ENCODE data around the gene CACNB4.

CACNB4 gene

GRCh38 chr2:151791545-151791944 lies 307.3 kb downstream of the CACNB4 start:
- no peak overlapping the region for H3K4me3 ChIP-seq (ENCODE audit: low read length, poor library complexity, severe bottlenecking)
- H3K9me3 ChIP-seq (ENCODE audit: insufficient read depth, low read depth, low read length): no peaks in the 10 kb centered on the region
- TF ChIP-seq, protein P1, sequence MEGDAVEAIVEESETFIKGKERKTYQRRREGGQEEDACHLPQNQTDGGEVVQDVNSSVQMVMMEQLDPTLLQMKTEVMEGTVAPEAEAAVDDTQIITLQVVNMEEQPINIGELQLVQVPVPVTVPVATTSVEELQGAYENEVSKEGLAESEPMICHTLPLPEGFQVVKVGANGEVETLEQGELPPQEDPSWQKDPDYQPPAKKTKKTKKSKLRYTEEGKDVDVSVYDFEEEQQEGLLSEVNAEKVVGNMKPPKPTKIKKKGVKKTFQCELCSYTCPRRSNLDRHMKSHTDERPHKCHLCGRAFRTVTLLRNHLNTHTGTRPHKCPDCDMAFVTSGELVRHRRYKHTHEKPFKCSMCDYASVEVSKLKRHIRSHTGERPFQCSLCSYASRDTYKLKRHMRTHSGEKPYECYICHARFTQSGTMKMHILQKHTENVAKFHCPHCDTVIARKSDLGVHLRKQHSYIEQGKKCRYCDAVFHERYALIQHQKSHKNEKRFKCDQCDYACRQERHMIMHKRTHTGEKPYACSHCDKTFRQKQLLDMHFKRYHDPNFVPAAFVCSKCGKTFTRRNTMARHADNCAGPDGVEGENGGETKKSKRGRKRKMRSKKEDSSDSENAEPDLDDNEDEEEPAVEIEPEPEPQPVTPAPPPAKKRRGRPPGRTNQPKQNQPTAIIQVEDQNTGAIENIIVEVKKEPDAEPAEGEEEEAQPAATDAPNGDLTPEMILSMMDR (conservative IDR thresholded peaks at IDR 0.05; ENCODE audit: low read length): no peak
- TF ChIP-seq EZH2phosphoT487 (IDR thresholded peaks at IDR 0.05; ENCODE audit: borderline replicate concordance): no peak
- H3F3A ChIP-seq (ENCODE audit: low read depth): no peaks in the 10 kb centered on the region
- no peaks in the 10 kb centered on the region for H3K36me3 ChIP-seq (ENCODE audit: insufficient read depth, low read length)
- H3K4me1 ChIP-seq (ENCODE audit: insufficient read depth, low read length, poor library complexity, severe bottlenecking): no peaks in the 10 kb centered on the region
- no peak overlapping the region for H2AFZ ChIP-seq (ENCODE audit: low read length)
- H3K9ac ChIP-seq (ENCODE audit: low read depth, low read length, poor library complexity, severe bottlenecking): no peak overlapping the region
- no peak overlapping the region for H3K4me2 ChIP-seq (ENCODE audit: low read depth, low read length, poor library complexity, severe bottlenecking)
- H4K20me1 ChIP-seq (ENCODE audit: insufficient read depth, low read length, poor library complexity, severe bottlenecking): no peaks in the 10 kb centered on the region
- no peaks in the 10 kb centered on the region for H3K79me2 ChIP-seq (ENCODE audit: insufficient read depth, low read length)
- H3K27me3 ChIP-seq (ENCODE audit: insufficient read depth, low read length, poor library complexity, severe bottlenecking): no peaks in the 10 kb centered on the region
- H3K9me2 ChIP-seq (replicated peaks; ENCODE audit: low read depth, low read length): no peaks in the 10 kb centered on the region

GRCh38 chr2:151790689-151791088 lies 308.2 kb downstream of the CACNB4 start:
- H3K9ac ChIP-seq (ENCODE audit: low read depth, low read length, poor library complexity, severe bottlenecking): no peak overlapping the region

GRCh38 chr2:151789055-151789834 lies 309.6 kb downstream of the CACNB4 start:
- no peaks in the 10 kb centered on the region for H3K4me1 ChIP-seq (ENCODE audit: insufficient read depth, low read length, poor library complexity, severe bottlenecking)
- no peak overlapping the region for H2AFZ ChIP-seq (ENCODE audit: low read length)
- H3K27me3 ChIP-seq (ENCODE audit: insufficient read depth, low read length, poor library complexity, severe bottlenecking): no peaks in the 10 kb centered on the region
- TF ChIP-seq, protein P1 (conservative IDR thresholded peaks at IDR 0.05; ENCODE audit: low read length): no peak
- no peak for TF ChIP-seq EZH2phosphoT487 (IDR thresholded peaks at IDR 0.05; ENCODE audit: borderline replicate concordance)
- no peaks in the 10 kb centered on the region for H3K9me3 ChIP-seq (ENCODE audit: insufficient read depth, low read depth, low read length)
- H3K4me3 ChIP-seq (ENCODE audit: low read length, poor library complexity, severe bottlenecking): no peak overlapping the region
- no peaks in the 10 kb centered on the region for H3K9me2 ChIP-seq (replicated peaks; ENCODE audit: low read depth, low read length)
- H3K4me2 ChIP-seq (ENCODE audit: low read depth, low read length, poor library complexity, severe bottlenecking): no peak overlapping the region
- H3F3A ChIP-seq (ENCODE audit: low read depth): no peaks in the 10 kb centered on the region
- no peak overlapping the region for H3K9ac ChIP-seq (ENCODE audit: low read depth, low read length, poor library complexity, severe bottlenecking)
- H4K20me1 ChIP-seq (ENCODE audit: insufficient read depth, low read length, poor library complexity, severe bottlenecking): no peaks in the 10 kb centered on the region
- H3K36me3 ChIP-seq (ENCODE audit: insufficient read depth, low read length): no peaks in the 10 kb centered on the region
- H3K79me2 ChIP-seq (ENCODE audit: insufficient read depth, low read length): no peaks in the 10 kb centered on the region

More at GRCh38 chr2:151790689-151791088, 308.2 kb downstream of the CACNB4 start:
- Histone ChIP-seq H2AFZ (ENCODE audit: low read length) (no peak overlapping the region), H4K20me1 (ENCODE audit: insufficient read depth, low read length, poor library complexity, severe bottlenecking) (no peaks in the 10 kb centered on the region), H3K4me3 (ENCODE audit: low read length, poor library complexity, severe bottlenecking) (no peak overlapping the region), H3F3A (ENCODE audit: low read depth) (no peaks in the 10 kb centered on the region), H3K4me2 (ENCODE audit: low read depth, low read length, poor library complexity, severe bottlenecking) (no peak overlapping the region), H3K4me1 (ENCODE audit: insufficient read depth, low read length, poor library complexity, severe bottlenecking) (no peaks in the 10 kb centered on the region), H3K79me2 (ENCODE audit: insufficient read depth, low read length) (no peaks in the 10 kb centered on the region), H3K9me3 (ENCODE audit: insufficient read depth, low read depth, low read length) (no peaks in the 10 kb centered on the region), H3K36me3 (ENCODE audit: insufficient read depth, low read length) (no peaks in the 10 kb centered on the region), H3K27me3 (ENCODE audit: insufficient read depth, low read length, poor library complexity, severe bottlenecking) (no peaks in the 10 kb centered on the region), H3K9me2 (replicated peaks; ENCODE audit: low read depth, low read length) (no peaks in the 10 kb centered on the region)
- no peak for TF ChIP-seq EZH2phosphoT487 (IDR thresholded peaks at IDR 0.05; ENCODE audit: borderline replicate concordance)
- TF ChIP-seq, protein P1 (conservative IDR thresholded peaks at IDR 0.05; ENCODE audit: low read length): no peak

All from Loucy (cell line).